GM19468 (cell line): Measurements from ENCODE around the gene DCAF6.

Experiments
- ATAC-seq: cut with Tn5 transposase; IDR thresholded peaks from one replicate; pipeline ENCODE4 v1.9.1; 2021; ENCODE audit warnings: mild to moderate bottlenecking, moderate library complexity, moderate number of reproducible peaks; ENCODE audit not compliant: unreplicated experiment; ENCODE audit errors: extremely low read depth

The DCAF6 gene

GRCh38 chr1:168096296-168097165 lies 160.0 kb downstream of the DCAF6 start:
- ATAC-seq, result no peak

DNA sequence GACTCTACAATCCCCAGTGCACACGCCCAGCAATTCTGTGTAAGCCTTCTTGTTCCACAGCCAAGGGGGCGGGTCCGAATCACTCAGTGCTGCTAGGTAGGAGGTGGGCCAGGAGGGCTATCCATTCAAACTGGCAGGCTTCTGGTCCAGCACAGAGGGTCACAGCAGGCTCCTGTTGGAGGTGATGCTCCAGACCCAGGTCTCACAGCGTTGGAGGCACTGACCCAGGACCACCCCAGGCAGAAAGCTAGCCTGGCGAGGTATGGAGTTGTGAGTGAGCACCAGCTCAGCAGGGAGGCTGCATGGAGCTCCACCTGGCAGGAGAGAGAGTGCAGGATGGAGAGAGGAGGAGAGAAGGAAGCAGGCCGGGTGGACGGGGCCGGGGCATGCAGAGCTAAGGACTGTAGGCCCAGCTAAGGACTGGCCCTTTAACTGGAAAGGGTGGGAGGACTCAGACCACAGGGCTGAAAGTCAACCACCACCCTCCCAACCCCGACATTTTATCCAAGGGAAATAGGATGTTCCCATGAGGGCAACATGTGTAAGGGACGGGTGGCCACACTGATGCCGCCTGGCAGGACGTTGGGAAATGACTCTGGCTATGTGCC lies 161.5 kb downstream of the DCAF6 start:
- no peak for ATAC-seq

DNA sequence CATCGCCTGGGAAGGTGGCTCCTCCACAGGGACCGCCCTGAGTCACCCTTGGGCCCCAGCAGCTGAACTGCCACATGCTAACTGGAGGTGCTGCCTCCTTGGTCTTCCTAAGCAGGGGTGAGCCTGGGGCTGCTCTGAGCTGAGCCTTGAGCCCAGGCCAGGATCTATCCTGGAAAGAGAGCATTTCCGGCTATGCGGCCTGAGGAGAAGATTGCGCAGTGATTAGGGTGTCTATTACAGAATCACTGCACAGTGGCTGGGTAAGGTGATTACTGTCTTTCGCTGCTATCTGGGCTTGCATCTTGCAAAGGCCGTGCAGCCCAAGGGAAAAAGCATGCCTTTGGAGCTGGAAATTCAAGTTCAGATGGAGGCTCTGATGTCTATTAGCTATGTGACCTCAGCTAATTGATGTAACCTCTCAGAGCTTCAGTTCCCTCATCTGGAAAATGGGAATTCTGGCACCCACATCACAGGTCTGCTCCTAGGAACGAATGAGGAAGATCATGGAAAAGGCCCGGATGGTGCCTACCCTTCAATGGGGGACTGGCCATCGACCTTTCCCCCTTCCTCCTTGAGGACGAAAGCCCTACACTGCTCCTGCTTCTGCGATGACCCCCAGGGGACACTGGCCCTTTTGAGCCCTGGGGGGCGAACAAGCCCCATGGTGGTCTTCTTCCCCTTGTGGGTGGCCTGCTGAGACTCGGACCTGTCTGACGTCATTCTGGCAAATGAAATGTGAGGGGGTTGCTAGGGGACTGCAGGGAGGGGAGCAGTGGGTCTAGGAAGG lies 162.2 kb downstream of the DCAF6 start:
- ATAC-seq, result no peak

- no peak for ATAC-seq
These were observed 162.9 kb downstream of the DCAF6 start for GRCh38 chr1:168099337-168099801.

- no peak for ATAC-seq
These were observed 164.0 kb downstream of the DCAF6 start for GRCh38 chr1:168100315-168101002.

DNA sequence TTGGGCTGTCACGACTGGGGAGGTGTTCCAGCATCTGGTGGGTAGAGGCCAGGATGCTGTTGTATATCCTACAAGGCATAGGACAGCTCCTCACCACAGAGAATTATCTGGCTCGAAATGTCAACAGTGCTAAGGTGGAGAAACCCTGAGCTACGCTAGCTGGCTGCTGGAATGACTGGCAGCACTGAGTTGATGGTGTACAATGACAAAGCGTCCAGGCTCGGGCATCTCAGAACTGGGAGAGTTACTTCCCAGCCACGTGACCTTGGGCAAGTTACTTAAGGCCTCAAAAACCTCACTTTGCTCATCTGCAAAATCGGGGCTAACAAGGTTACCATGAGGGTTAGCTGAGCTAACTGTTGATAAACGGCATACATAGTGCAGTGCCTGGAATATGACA lies 164.9 kb downstream of the DCAF6 start:
- ATAC-seq, result no peak

DNA sequence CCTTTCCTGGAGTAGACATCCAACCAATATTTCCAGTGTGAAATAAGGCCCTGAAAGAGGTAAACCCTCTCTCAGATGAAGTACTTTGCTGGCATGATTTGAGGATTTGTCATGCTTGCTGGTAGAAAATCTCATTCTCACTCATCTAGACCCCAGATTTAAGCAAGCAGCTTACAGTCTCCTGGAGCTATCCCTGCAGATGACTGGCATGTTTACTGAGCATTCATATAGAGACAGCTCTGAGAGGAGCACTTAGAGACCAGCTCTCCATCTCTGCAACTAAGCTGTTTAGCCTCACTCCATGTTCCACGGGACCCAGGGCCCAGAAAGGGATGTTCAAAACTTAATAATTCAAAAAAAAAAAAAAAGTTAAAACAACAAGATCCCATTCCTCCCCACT lies 166.0 kb downstream of the DCAF6 start:
- no peak for ATAC-seq

GRCh38 chr1:168104535-168104934 lies 168.1 kb downstream of the DCAF6 start:
- ATAC-seq, result no peak

- ATAC-seq, result no peak
These were observed 169.4 kb downstream of the DCAF6 start for GRCh38 chr1:168105846-168106245.

DNA sequence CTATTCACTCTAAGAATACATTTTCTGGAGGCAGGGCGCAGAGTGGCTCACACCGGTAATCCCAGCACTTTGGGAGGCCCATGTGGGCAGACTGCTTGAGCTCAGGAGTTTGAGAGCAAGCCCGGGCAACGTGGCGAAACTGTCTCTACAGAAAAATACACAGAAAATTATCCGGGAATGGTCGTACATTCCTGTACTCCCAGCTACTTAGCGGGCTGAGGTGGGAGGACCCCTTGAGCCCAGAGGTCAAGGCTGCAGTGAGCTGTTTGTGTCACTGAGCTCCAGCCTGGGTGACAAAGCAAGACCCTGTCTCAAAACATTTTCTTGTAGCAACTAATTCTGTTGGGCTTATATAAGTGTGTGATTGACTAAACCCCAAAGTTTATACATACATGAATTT lies 169.8 kb downstream of the DCAF6 start:
- no peak for ATAC-seq

DNA sequence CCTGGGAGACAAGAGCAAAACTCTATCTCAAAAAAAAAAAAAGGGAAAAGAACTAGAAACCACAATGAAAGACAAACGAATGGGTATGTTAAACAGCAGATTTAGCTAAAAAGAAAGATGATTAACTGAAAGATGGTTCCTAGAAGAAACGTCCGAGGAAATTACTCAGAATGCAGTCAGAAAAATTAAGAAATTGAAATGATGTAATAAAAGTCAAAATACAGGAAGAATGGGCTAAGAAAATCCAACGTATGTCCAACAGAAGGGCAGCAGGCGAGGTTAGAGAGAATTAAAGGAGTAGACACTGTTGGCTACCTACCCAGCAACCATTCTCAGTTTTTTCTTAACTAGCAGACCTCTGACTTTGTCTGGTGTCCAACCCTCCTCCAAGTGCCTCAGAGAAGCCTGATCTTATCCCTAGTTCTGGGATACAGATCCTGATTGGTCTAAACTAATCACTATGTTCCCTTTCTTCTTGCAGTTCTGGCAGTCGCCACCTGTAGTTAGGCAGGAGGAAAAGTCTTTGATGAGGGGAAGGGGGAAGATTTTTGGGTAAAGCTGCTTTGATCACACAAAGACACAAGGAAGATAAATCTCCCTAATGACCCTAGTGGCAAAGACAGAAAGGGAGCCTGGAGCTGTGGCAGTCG lies 174.5 kb downstream of the DCAF6 start:
- ATAC-seq, result no peak

DNA sequence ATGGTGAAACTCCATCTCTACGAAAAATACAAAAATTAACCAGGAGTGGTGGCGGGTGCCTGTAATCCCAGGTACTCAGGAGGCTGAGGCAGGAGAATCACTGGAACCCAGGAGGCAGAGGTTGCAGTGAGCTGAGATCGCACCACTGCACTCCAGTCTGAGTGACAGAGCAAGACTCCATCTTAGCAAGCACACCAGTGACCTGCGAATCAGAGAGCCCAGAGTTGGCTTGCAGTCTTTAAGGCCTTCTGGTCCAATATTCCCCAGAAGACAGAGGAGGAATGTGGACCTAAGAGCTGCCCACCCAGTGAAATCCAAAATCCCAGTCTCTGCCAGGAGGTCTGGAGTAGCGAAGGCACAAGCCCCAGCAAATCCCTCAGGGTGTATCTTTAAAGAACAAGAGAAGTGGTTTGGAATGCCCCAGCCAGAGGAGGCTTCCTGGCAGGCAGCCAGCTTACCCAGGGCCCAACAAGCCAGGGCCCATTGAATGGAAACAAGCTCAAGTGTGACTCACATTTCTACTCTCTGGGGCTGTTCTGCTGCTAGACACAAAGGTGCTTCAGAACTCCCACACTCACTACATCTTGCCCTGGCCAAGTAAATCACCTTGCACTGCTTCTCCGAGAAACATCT lies 176.3 kb downstream of the DCAF6 start:
- no peak for ATAC-seq

- ATAC-seq, result no peak
These were observed 178.4 kb downstream of the DCAF6 start for GRCh38 chr1:168114845-168115244.

DNA sequence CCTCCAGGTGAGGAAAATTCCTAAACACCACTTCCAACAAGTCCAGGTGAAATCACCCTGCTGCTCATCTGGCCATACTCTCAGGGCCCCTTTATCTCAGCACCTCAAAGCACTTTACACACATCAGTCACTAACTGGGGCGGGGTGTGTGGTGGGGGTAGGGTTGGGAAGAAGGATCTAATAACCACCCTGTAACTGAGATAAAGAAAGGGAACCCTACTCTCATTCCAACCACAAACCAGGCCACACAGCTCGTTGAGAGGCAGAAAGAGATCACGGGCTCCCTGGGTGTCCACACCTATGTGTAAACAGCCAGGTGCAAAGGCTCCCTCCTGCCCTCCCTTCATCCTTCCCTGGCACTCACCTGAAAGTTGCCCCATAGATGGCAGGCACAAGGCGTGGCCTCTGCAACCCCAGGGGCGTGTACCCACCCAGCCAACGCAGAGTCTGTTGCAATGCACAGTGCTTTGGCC lies 179.9 kb downstream of the DCAF6 start:
- ATAC-seq, result no peak

DNA sequence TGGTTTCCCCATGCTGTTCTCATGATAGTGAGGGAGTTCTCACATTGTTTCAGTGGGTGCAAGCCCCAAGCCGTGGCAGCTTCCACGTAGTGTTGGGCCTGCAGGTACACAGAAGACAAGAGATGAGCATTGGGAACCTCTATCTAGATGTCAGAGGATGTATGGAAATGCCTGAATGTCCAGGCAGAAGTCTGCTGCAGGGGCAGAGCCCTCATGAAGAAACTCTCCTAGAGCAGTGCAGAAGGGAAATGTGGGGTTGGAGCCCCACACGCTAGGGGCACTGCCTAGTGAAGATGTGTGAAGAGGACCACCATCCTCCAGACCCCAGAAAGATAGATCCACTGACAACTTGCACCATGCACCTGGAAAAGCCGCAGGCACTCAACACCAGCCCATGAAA lies 183.3 kb downstream of the DCAF6 start:
- no peak for ATAC-seq

DNA sequence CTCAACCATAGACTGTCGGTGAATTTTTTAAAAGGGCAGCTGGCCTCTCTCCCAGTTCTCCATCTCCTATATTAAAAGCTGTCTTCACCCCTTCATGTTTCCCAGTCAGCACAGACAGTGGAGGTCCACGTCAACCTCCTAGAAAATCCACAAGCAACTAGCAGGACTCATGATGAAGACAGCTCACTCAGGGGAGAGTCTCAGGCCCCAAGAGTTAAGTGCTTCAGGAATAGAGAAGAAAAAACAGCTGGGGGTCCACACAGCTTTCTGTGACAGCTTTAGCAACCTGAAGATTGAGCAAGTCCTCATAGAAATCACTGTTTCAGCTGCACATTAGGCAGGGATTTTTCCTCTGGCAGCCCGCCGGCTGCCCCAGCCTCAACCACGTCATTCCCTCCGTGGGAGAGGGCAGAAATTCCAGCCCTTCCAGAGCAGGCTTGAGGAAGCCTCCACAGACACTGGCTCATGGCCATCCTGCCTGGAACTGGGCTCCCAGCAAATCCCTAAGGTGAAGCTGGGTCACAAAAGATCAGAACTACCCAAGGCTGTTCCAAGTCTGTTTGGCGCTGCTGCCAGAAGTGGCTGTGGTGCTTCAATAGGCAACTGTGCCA lies 185.0 kb downstream of the DCAF6 start:
- no peak for ATAC-seq

DNA sequence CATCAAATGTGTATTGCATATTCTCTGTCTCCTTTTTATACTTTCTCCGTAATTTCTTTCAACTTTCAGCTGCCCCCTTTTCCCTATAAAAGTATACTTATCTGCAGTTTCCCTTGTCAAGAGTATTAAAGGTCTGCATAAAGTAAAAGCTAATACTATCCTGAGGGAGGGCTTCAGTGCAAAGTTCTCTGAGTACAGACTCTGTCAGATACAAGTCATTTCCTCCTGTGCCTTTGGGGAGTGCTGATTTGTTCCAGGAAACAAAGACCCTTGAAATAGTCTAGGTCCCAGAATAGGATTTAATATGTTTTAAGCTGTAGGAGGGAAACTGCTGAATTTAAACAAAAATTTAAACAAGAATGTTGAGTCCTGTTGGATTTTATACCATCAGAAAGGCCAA lies 188.6 kb downstream of the DCAF6 start:
- ATAC-seq, result no peak
